ENCODE data around the gene LRP1B. TPM values are rescaled to one million over a fixed set of nuclear protein-coding genes. Genes with fewer than 3 reads are reported as not detected.

Gene LRP1B
- polyA plus RNA-seq, 1 of the 3 experiments (the other 2 are of a cell fraction): 0.28 TPM

DNA sequence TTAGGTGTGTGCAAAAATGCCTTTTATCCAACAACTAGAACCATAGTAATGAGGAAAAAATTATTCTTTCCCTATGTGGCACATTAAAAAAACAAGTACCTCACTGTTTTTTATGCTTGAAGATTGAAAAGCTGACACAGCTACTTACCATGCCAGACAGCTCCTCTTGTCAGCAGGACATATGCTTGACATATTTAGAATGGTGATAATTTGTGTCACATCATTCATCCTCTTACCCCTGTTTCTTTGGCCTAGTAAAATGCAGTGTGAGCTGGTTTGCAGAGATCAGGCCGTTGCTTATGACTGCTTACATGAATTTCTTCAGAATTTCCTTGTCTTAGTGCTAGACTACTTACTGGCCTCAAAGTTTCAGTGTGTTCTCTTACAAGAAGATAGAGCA lies 869.9 kb downstream of the LRP1B start:
- Histone ChIP-seq H3K9me2 (no peaks in the 10 kb centered on the region), H3K9me3 (no peaks in the 10 kb centered on the region), H3K9ac (no peak overlapping the region), H3K79me2 (ENCODE audit: insufficient read depth) (no peaks in the 10 kb centered on the region), H3K36me3 (replicated peaks in 1 of 2; ENCODE audit: control insufficient read depth in 1 of 2, insufficient read depth in 2 of 2, low read length in 1 of 2) (no peaks in the 10 kb centered on the region), H3K4me3 (ENCODE audit: low read depth in 2 of 2, low read length in 1 of 2) (no peak overlapping the region), H3F3A (replicated peaks; ENCODE audit: insufficient read depth) (no peaks in the 10 kb centered on the region), H3K4me2 (no peak overlapping the region), H4K20me1 (ENCODE audit: insufficient read depth) (no peaks in the 10 kb centered on the region), H3K4me1 (ENCODE audit: control insufficient read depth in 1 of 2, insufficient read depth in 2 of 2, low read depth in 1 of 2, low read length in 1 of 2) (no peaks in the 10 kb centered on the region), H3K27ac (ENCODE audit: low read depth in 2 of 2, low read length in 1 of 2) (no peak overlapping the region), H3K27me3 (ENCODE audit: insufficient read depth) (no peaks in the 10 kb centered on the region), H2AFZ (ENCODE audit: low read depth) (no peak overlapping the region)
- CTCF ChIA-PET: no interaction called here
- DNase-seq: no peak
- WGBS (ENCODE audit: low lambda C conversion rate): 82% methylated on average over 1 of the region's 1 CpG
- POLR2A ChIA-PET: no interaction called here
- TF ChIP-seq, protein P1, sequence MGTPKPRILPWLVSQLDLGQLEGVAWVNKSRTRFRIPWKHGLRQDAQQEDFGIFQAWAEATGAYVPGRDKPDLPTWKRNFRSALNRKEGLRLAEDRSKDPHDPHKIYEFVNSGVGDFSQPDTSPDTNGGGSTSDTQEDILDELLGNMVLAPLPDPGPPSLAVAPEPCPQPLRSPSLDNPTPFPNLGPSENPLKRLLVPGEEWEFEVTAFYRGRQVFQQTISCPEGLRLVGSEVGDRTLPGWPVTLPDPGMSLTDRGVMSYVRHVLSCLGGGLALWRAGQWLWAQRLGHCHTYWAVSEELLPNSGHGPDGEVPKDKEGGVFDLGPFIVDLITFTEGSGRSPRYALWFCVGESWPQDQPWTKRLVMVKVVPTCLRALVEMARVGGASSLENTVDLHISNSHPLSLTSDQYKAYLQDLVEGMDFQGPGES (IDR thresholded peaks at IDR 0.05; ENCODE audit: low read depth, low read length): no peak
- TF ChIP-seq EP300 (IDR thresholded peaks at IDR 0.05; ENCODE audit: borderline replicate concordance in 1 of 2, low read depth in 1 of 2, low read length in 1 of 2) (no peak), RXRA (IDR thresholded peaks at IDR 0.05; ENCODE audit: borderline replicate concordance, low read depth) (no peak), TEAD4 (IDR thresholded peaks at IDR 0.05; ENCODE audit: borderline replicate concordance, insufficient read depth) (no peak), REST (IDR thresholded peaks at IDR 0.05; ENCODE audit: low read depth, low read length) (no peak), ELF1 (IDR thresholded peaks at IDR 0.05) (no peak)
- TF ChIP-seq, protein P2, sequence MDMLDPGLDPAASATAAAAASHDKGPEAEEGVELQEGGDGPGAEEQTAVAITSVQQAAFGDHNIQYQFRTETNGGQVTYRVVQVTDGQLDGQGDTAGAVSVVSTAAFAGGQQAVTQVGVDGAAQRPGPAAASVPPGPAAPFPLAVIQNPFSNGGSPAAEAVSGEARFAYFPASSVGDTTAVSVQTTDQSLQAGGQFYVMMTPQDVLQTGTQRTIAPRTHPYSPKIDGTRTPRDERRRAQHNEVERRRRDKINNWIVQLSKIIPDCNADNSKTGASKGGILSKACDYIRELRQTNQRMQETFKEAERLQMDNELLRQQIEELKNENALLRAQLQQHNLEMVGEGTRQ (IDR thresholded peaks at IDR 0.05; ENCODE audit: borderline replicate concordance, low read depth, low read length): no peak
- TF ChIP-seq, protein P3, sequence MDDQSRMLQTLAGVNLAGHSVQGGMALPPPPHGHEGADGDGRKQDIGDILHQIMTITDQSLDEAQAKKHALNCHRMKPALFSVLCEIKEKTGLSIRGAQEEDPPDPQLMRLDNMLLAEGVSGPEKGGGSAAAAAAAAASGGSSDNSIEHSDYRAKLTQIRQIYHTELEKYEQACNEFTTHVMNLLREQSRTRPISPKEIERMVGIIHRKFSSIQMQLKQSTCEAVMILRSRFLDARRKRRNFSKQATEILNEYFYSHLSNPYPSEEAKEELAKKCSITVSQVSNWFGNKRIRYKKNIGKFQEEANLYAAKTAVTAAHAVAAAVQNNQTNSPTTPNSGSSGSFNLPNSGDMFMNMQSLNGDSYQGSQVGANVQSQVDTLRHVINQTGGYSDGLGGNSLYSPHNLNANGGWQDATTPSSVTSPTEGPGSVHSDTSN (IDR thresholded peaks at IDR 0.05): no peak
- TF ChIP-seq, protein P4, sequence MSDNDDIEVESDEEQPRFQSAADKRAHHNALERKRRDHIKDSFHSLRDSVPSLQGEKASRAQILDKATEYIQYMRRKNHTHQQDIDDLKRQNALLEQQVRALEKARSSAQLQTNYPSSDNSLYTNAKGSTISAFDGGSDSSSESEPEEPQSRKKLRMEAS (IDR thresholded peaks at IDR 0.05; ENCODE audit: low read depth): no peak

- POLR2A ChIA-PET: no interaction called here
- 77% methylated on average over 3 of the region's 3 CpGs for WGBS (ENCODE audit: low lambda C conversion rate)
These were observed 871.1 kb downstream of the LRP1B start for GRCh38 chr2:141259683-141260082.

More at GRCh38 chr2:141259683-141260082, 871.1 kb downstream of the LRP1B start:
- no peaks in the 10 kb centered on the region for H4K20me1 ChIP-seq (ENCODE audit: insufficient read depth)
- no peaks in the 10 kb centered on the region for H3K4me1 ChIP-seq (ENCODE audit: control insufficient read depth in 1 of 2, insufficient read depth in 2 of 2, low read depth in 1 of 2, low read length in 1 of 2)
- no peaks in the 10 kb centered on the region for H3F3A ChIP-seq (replicated peaks; ENCODE audit: insufficient read depth)
- H3K9me2 ChIP-seq: no peaks in the 10 kb centered on the region
- CTCF ChIA-PET: no interaction called here
- H3K27ac ChIP-seq (ENCODE audit: low read depth in 2 of 2, low read length in 1 of 2): no peak overlapping the region
- no peaks in the 10 kb centered on the region for H3K36me3 ChIP-seq (replicated peaks in 1 of 2; ENCODE audit: control insufficient read depth in 1 of 2, insufficient read depth in 2 of 2, low read length in 1 of 2)
- H3K27me3 ChIP-seq (ENCODE audit: insufficient read depth): no peaks in the 10 kb centered on the region
- DNase-seq: no peak
- H2AFZ ChIP-seq (ENCODE audit: low read depth): no peak overlapping the region
- no peaks in the 10 kb centered on the region for H3K79me2 ChIP-seq (ENCODE audit: insufficient read depth)
- no peak overlapping the region for H3K4me2 ChIP-seq
- TF ChIP-seq FOXJ3 (CRISPR knock-in tag; IDR thresholded peaks at IDR 0.05) (no peak), GATA2 (CRISPR knock-in tag; IDR thresholded peaks at IDR 0.05) (no peak), RXRA (IDR thresholded peaks at IDR 0.05; ENCODE audit: borderline replicate concordance, low read depth) (no peak), POLR2AphosphoS5 (IDR thresholded peaks at IDR 0.05; ENCODE audit: low read depth, low read length) (no peak), RFX5 (IDR thresholded peaks at IDR 0.05; ENCODE audit: low read length) (no peak), JUND (IDR thresholded peaks at IDR 0.05) (no peak), RAD21 (IDR thresholded peaks at IDR 0.05; ENCODE audit: low read length) (no peak)
- H3K4me3 ChIP-seq (ENCODE audit: low read depth in 2 of 2, low read length in 1 of 2): no peak overlapping the region
- no peak overlapping the region for H3K9ac ChIP-seq
- H3K9me3 ChIP-seq: no peaks in the 10 kb centered on the region
